Endothelial cell of umbilical vein (primary cell): ENCODE data around the gene PCMT1. TPM values are rescaled to one million over a fixed set of nuclear protein-coding genes. Genes with fewer than 3 reads are reported as not detected.

Experiments
- BruUV-seq: library from RNA; stranded (reverse); fragments of 400-500 nt; replicated peaks from 2 replicates; lab custom pipeline; 2021; lab: Mats Ljungman, UMichigan
- CTCF ChIA-PET: fragments of 300-600, 350-600 bp; sonication (Branson Sonifier 250); formaldehyde crosslinking; loops from one replicate; lab custom pipeline; 2021; ENCODE audit warnings: antibody characterized with exemption, inconsistent platforms; lab: Charles Lee
- POLR2A ChIA-PET: fragments of 300-600, 350-600 bp; sonication (Branson Sonifier 250); formaldehyde crosslinking; loops from one replicate; lab custom pipeline; 2021; ENCODE audit warnings: antibody characterized with exemption, inconsistent platforms; lab: Charles Lee
- DNase-seq: peaks from one replicate; pipeline ENCODE4 v3.0.0-alpha.2; 2011; ENCODE audit warnings: low read depth, low spot score
- FAIRE-seq: peaks from 2 replicates; lab custom pipeline; 2011; peaks lifted over from hg19 to GRCh38; lab: Jason Lieb, UNC
- H2AFZ ChIP-seq: 2 replicates; pipeline ENCODE4 v1.6.0; 2012; ENCODE audit warnings: low read depth, low read length, control low read depth, inconsistent platforms
- H3K27ac ChIP-seq: 2 replicates; pipeline ENCODE4 v1.5.1; 2011; ENCODE audit warnings: low read depth, mild to moderate bottlenecking, control low read depth, low read length, moderate library complexity; ENCODE audit not compliant: insufficient read depth
- H3K27me3 ChIP-seq, 2 experiments: 2 replicates each; pipeline versions ENCODE4 v1.6.0 to v1.6.1; 2011; ENCODE audit warnings: low read length in 2 of 2, mixed read lengths in 1 of 2; ENCODE audit not compliant: control insufficient read depth in 2 of 2, insufficient read depth in 2 of 2
- H3K36me3 ChIP-seq, 2 experiments: 2 replicates in 1 of 2; 3 replicates in 1 of 2; pipeline ENCODE4 v1.5.1; 2011; ENCODE audit warnings: low read length in 2 of 2, mild to moderate bottlenecking in 1 of 2, moderate library complexity in 1 of 2; ENCODE audit not compliant: control insufficient read depth in 2 of 2, insufficient read depth in 2 of 2; ENCODE audit errors: extremely low read depth in 1 of 2
- H3K4me1 ChIP-seq: 3 replicates; pipeline ENCODE4 v1.5.1; 2011; ENCODE audit warnings: mild to moderate bottlenecking, low read length; ENCODE audit not compliant: control insufficient read depth, insufficient read depth; ENCODE audit errors: extremely low read depth
- H3K4me2 ChIP-seq: 2 replicates; pipeline ENCODE4 v1.6.1; 2011; ENCODE audit warnings: low read length, control low read depth, mixed read lengths; ENCODE audit not compliant: insufficient read depth
- H3K4me3 ChIP-seq, 3 experiments: fragments of 200-600 bp in 1 of 3; sonication (generic), shearing (Covaris generic) in 1 of 3; replicated peaks in 1 of 3; 2 replicates each; pipeline ENCODE4 v1.5.1; 2011 to 2016; ENCODE audit warnings: control low read depth in 3 of 3, low read length in 3 of 3, mild to moderate bottlenecking in 2 of 3, inconsistent platforms in 1 of 3, low read depth in 1 of 3, moderate library complexity in 1 of 3; ENCODE audit not compliant: insufficient read depth in 1 of 3
- H3K79me2 ChIP-seq: 2 replicates; pipeline ENCODE4 v1.6.0; 2012; ENCODE audit warnings: low read length, inconsistent platforms; ENCODE audit not compliant: control insufficient read depth, insufficient read depth
- H3K9ac ChIP-seq: replicated peaks from 2 replicates; pipeline ENCODE3; 2011; ENCODE audit warnings: low read length, control low read depth; ENCODE audit not compliant: insufficient read depth; ENCODE audit errors: extremely low read depth
- H3K9me1 ChIP-seq: replicated peaks from 3 replicates; pipeline ENCODE4 v1.6.0; 2011; ENCODE audit warnings: mild to moderate bottlenecking, low read length; ENCODE audit not compliant: control insufficient read depth, insufficient read depth; ENCODE audit errors: extremely low read depth
- H3K9me3 ChIP-seq: replicated peaks from 2 replicates; pipeline ENCODE4 v1.5.1; 2012; ENCODE audit warnings: low read length, inconsistent platforms; ENCODE audit not compliant: control insufficient read depth, insufficient read depth
- H4K20me1 ChIP-seq: replicated peaks from 2 replicates; pipeline ENCODE3; 2011; ENCODE audit warnings: mild to moderate bottlenecking, low read length; ENCODE audit not compliant: control insufficient read depth, insufficient read depth; ENCODE audit errors: extremely low read depth
- EZH2 ChIP-seq: IDR thresholded peaks from 2 replicates; pipeline ENCODE4 v1.6.1; 2012; ENCODE audit warnings: borderline replicate concordance, low read depth, mild to moderate bottlenecking, moderate library complexity, low read length, inconsistent platforms; ENCODE audit not compliant: severe bottlenecking
- FOS ChIP-seq: IDR thresholded peaks from 2 replicates; pipeline ENCODE4 v1.6.1; 2011; ENCODE audit warnings: mild to moderate bottlenecking, low read length, moderate library complexity, borderline replicate concordance; ENCODE audit not compliant: insufficient read depth
- GATA2 ChIP-seq: IDR thresholded peaks from 2 replicates; pipeline ENCODE4 v1.7.0; 2011; ENCODE audit warnings: low read depth, mild to moderate bottlenecking, moderate library complexity, mixed read lengths, low read length; ENCODE audit not compliant: insufficient read length, insufficient read depth
- JUN ChIP-seq: IDR thresholded peaks from 2 replicates; pipeline ENCODE4 v1.6.1; 2011; ENCODE audit warnings: borderline replicate concordance, low read depth; ENCODE audit not compliant: insufficient read length, insufficient read depth
- MAX ChIP-seq: IDR thresholded peaks from 2 replicates; pipeline ENCODE4 v1.6.1; 2011; ENCODE audit not compliant: insufficient read depth, insufficient read length
- MYC ChIP-seq: IDR thresholded peaks from one replicate; pipeline ENCODE4 v1.6.1; 2011; ENCODE audit warnings: mild to moderate bottlenecking, low read depth, low read length
- POLR2A ChIP-seq: IDR thresholded peaks from 2 replicates; pipeline ENCODE4 v1.6.1; 2012; ENCODE audit warnings: low read depth, mild to moderate bottlenecking, control low read depth, low read length
- POLR2AphosphoS5 ChIP-seq: IDR thresholded peaks from 2 replicates; pipeline ENCODE4 v1.6.1; 2012; ENCODE audit warnings: low read depth, mild to moderate bottlenecking, control low read depth, low read length, moderate library complexity; ENCODE audit not compliant: insufficient read depth
- dilution Hi-C: fragments of 300-500 bp; cut with MboI; formaldehyde crosslinking; loops from one replicate; pipeline ENCODE4 v1.15.0; 2019; ENCODE audit warnings: low sequenced_read_pairs; ENCODE audit not compliant: extremely low pct_ligation_motif_present
- intact Hi-C: fragments of 100-400 bp; cut with micrococcal nuclease; formaldehyde crosslinking; loops from one replicate; pipeline ENCODE4 v1.10.0; 2022
- polyA plus RNA-seq, 4 experiments: library from polyadenylated mRNA; depleted of rRNA in 3 of 4; stranded (reverse) in 3 of 4; unstranded in 1 of 4; fragments of >200 nt; gene quantifications; 2 replicates each; pipeline versions ENCODE4 v1.2.1 to v1.2.3, GENCODE V29; 2011 to 2012; ENCODE audit warnings: missing spikeins in 1 of 4
- total RNA-seq: library from RNA; stranded (reverse); gene quantifications from 2 replicates; pipeline ENCODE4 v1.2.3, GENCODE V29; 2021
- TF ChIP-seq, protein P1 (sequence below), 2 donors: IDR thresholded peaks; 1 replicate in 1 of 2; 2 replicates in 1 of 2; pipeline ENCODE4 v1.5.1; 2011; ENCODE audit warnings: low read length in 2 of 2, mild to moderate bottlenecking in 2 of 2, moderate library complexity in 2 of 2, control low read depth in 1 of 2, inconsistent platforms in 1 of 2, low read depth in 1 of 2; ENCODE audit not compliant: insufficient read depth in 1 of 2; ENCODE audit errors: extremely low read depth in 1 of 2

The PCMT1 gene
- total and polyA plus RNA-seq, 2 donors (not counting 3 experiments of a cell fraction or from before 2014, with no cell fraction given), result 95.0 to 102 TPM

GRCh38 chr6:149723262-149723661, 26.3 kb upstream of the PCMT1 start:
- Histone ChIP-seq H3K9ac (no peak overlapping the region), H3K4me3 (no peak overlapping the region), H3K27me3 (no peaks in the 10 kb centered on the region), H3K9me1 (no peaks in the 10 kb centered on the region), H4K20me1 (no peaks in the 10 kb centered on the region), H3K27ac (no peak overlapping the region), H3K4me1 (peaks cover 6% of the 10 kb centered on the region), H3K4me2 (no peak overlapping the region), H3K79me2 (no peaks in the 10 kb centered on the region), H3K9me3 (no peaks in the 10 kb centered on the region), H2AFZ (no peak overlapping the region), H3K36me3 (peaks cover 0 to 5% of the 10 kb centered on the region in 2 experiments)
- BruUV-seq, result no TSS peak
- intact Hi-C loops, result loop anchor here (5.0 kb wide), 1 partner anchor 294 kb away; no protein-coding TSS in a partner anchor
- dilution Hi-C loops, result no loop called here
- no peak for FAIRE-seq
- TF ChIP-seq FOS (no peak), MYC (no peak), POLR2A (no peak), GATA2 (no peak), MAX (no peak), JUN (no peak), EZH2 (no peak), POLR2AphosphoS5 (no peak)
- TF ChIP-seq, protein P1, sequence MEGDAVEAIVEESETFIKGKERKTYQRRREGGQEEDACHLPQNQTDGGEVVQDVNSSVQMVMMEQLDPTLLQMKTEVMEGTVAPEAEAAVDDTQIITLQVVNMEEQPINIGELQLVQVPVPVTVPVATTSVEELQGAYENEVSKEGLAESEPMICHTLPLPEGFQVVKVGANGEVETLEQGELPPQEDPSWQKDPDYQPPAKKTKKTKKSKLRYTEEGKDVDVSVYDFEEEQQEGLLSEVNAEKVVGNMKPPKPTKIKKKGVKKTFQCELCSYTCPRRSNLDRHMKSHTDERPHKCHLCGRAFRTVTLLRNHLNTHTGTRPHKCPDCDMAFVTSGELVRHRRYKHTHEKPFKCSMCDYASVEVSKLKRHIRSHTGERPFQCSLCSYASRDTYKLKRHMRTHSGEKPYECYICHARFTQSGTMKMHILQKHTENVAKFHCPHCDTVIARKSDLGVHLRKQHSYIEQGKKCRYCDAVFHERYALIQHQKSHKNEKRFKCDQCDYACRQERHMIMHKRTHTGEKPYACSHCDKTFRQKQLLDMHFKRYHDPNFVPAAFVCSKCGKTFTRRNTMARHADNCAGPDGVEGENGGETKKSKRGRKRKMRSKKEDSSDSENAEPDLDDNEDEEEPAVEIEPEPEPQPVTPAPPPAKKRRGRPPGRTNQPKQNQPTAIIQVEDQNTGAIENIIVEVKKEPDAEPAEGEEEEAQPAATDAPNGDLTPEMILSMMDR (IDR thresholded peaks at IDR 0.05; ENCODE audit: extremely low read depth in 1 of 2, insufficient read depth in 1 of 2, low read depth in 1 of 2, low read length in 2 of 2), result no peak
- no peak for DNase-seq
- CTCF ChIA-PET, result interaction anchor here (0.9 to 1.2 kb wide), 2 partner anchors 23 to 294 kb away, joined by 3 read pairs; partner anchors contain the start of gene NUP43
- POLR2A ChIA-PET, result no interaction called here
